ENCODE results near the gene PLD5.

GRCh38 chr1:242546849-242547729 is 22.6 kb upstream of the PLD5 start:
- TF ChIP-seq CTCF (conservative IDR thresholded peaks at IDR 0.05; ENCODE audit: low read depth, low read length), result no peak
- no peak for TF ChIP-seq EZH2 (IDR thresholded peaks at IDR 0.05; ENCODE audit: borderline replicate concordance, low read depth, low read length, poor library complexity, severe bottlenecking)
